Calu3 (cell line): Measurements from ENCODE around the gene ZNF804B. TPM values are rescaled to one million over a fixed set of nuclear protein-coding genes. Genes with fewer than 3 reads are reported as not detected.

ENCODE experiments used
- BruUV-seq: library from RNA; stranded (reverse); fragments of 400-500 nt; replicated peaks from 2 replicates; lab custom pipeline; 2021; lab: Mats Ljungman, UMichigan
- CTCF ChIA-PET: fragments of 300-600 bp; sonication (Branson Sonifier 250); formaldehyde crosslinking; loops from one replicate; lab custom pipeline; 2022; ENCODE audit warnings: antibody characterized with exemption; lab: Charles Lee
- DNase-seq: peaks from one replicate; pipeline ENCODE4 v3.0.0; 2022
- H3K27ac Mint-ChIP-seq: one replicate; pipeline ENCODE4 v1.8.0; 2022; ENCODE audit warnings: mixed read lengths; ENCODE audit not compliant: unreplicated experiment
- H3K27me3 Mint-ChIP-seq: one replicate; pipeline ENCODE4 v1.8.0; 2022; ENCODE audit warnings: mixed read lengths; ENCODE audit not compliant: unreplicated experiment
- H3K36me3 Mint-ChIP-seq: one replicate; pipeline ENCODE4 v1.8.0; 2022; ENCODE audit warnings: mild to moderate bottlenecking, moderate library complexity, mixed read lengths; ENCODE audit not compliant: insufficient read depth, unreplicated experiment
- H3K4me1 Mint-ChIP-seq: one replicate; pipeline ENCODE4 v1.8.0; 2022; ENCODE audit warnings: mild to moderate bottlenecking, low read depth, mixed read lengths; ENCODE audit not compliant: unreplicated experiment
- H3K4me3 Mint-ChIP-seq: one replicate; pipeline ENCODE4 v1.8.0; 2022; ENCODE audit warnings: mild to moderate bottlenecking, low read depth, moderate library complexity, mixed read lengths; ENCODE audit not compliant: unreplicated experiment
- H3K9me3 Mint-ChIP-seq: one replicate; pipeline ENCODE4 v1.8.0; 2022; ENCODE audit warnings: low read depth, mixed read lengths; ENCODE audit not compliant: unreplicated experiment
- intact Hi-C: fragments of 100-400 bp; cut with micrococcal nuclease; formaldehyde crosslinking; loops from one replicate; pipeline ENCODE4 v1.10.0; 2022; ENCODE audit not compliant: unreplicated experiment
- total RNA-seq: library from RNA; stranded (reverse); gene quantifications from 2 replicates; pipeline ENCODE4 v1.2.3, GENCODE V29; 2022
- TF ChIP-seq, protein P1 (sequence below): fragments of 200-600 bp; IDR thresholded peaks from one replicate; pipeline ENCODE4 v1.8.0; 2022; ENCODE audit warnings: antibody characterized with exemption; ENCODE audit not compliant: unreplicated experiment

The ZNF804B gene
- total RNA-seq, 1 experiment from 2014 or later, result not detected

DNA sequence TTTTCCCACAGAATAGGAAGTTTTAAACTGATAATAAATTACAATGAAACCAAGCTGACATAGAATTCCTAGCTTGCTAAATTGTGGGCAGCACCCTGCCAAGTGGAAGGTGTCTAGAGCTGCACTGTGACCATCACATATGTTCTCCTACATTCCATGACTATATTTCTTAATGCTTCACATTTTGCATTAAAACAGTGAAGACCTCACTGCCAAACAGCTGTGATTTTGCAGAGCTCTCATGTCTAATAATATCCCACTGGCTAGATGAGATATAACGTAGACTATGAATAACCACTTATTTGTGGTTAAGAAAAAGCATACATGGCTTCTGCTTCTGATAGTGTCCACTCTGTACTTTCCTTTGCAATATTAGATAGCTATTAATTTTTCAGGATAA lies 264.4 kb downstream of the ZNF804B start:
- Mint-ChIP-seq H3K27me3 (no peaks in the 10 kb centered on the region), H3K9me3 (peaks cover 4% of the 10 kb centered on the region), H3K36me3 (no peaks in the 10 kb centered on the region), H3K4me3 (no peak overlapping the region), H3K27ac (no peak overlapping the region), H3K4me1 (peaks cover 29% of the 10 kb centered on the region)
- DNase-seq, result no peak
- TF ChIP-seq, protein P1, sequence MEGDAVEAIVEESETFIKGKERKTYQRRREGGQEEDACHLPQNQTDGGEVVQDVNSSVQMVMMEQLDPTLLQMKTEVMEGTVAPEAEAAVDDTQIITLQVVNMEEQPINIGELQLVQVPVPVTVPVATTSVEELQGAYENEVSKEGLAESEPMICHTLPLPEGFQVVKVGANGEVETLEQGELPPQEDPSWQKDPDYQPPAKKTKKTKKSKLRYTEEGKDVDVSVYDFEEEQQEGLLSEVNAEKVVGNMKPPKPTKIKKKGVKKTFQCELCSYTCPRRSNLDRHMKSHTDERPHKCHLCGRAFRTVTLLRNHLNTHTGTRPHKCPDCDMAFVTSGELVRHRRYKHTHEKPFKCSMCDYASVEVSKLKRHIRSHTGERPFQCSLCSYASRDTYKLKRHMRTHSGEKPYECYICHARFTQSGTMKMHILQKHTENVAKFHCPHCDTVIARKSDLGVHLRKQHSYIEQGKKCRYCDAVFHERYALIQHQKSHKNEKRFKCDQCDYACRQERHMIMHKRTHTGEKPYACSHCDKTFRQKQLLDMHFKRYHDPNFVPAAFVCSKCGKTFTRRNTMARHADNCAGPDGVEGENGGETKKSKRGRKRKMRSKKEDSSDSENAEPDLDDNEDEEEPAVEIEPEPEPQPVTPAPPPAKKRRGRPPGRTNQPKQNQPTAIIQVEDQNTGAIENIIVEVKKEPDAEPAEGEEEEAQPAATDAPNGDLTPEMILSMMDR, result no peak
- BruUV-seq, result no TSS peak
- CTCF ChIA-PET, result interaction anchor here (0.5 kb wide), 1 partner anchor 376 kb away, joined by 3 read pairs; no protein-coding TSS in a partner anchor
- intact Hi-C loops, result no loop called here

DNA sequence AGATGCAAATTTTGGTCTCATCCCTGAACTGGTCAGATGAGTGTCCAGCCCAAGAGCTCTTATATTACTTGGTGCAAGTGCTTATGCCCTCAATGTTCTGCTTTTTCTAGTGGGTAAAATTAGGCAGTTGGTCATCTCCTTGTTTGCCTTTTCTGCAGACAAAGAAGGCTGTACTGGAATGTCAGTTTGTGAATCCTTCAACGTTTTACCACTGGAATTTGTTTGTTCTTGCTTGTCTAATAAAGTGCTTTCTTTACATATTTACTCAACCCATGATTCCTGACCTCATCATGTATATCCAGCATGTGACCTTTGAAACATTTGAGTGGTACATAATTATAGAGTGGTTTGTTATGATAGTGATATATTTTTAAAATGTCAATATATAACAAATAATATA lies 268.3 kb downstream of the ZNF804B start:
- intact Hi-C loops, result no loop called here
- Mint-ChIP-seq H3K36me3 (no peaks in the 10 kb centered on the region), H3K27me3 (no peaks in the 10 kb centered on the region), H3K4me1 (peaks cover 41% of the 10 kb centered on the region), H3K27ac (no peak overlapping the region), H3K4me3 (no peak overlapping the region), H3K9me3 (peaks cover 2% of the 10 kb centered on the region)
- DNase-seq, result no peak
- CTCF ChIA-PET, result no interaction called here
- BruUV-seq, result no TSS peak
- TF ChIP-seq, protein P1, result no peak

DNA sequence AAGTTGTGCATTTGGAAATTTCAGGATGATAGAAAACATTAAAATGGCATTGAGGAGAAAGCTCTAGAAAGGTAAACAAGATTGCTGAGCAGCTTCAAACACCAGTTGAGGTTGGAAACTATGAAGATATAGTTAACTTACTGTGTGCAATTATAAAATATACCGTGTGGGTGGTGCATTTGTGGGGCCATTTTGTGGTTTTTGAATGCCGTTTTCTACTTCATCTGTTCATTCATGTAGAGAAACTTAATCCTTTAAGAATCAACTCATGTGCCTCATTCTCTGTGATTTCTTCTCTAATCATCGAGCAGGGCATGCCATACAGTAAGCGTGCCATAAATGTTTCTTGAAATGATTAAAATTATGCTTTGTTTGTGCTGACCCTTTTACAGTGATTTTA lies 268.8 kb downstream of the ZNF804B start:
- DNase-seq, result no peak
- no peaks in the 10 kb centered on the region for H3K36me3 Mint-ChIP-seq
- peaks cover 2% of the 10 kb centered on the region for H3K9me3 Mint-ChIP-seq
- no peak overlapping the region for H3K4me3 Mint-ChIP-seq
- CTCF ChIA-PET, result no interaction called here
- TF ChIP-seq, protein P1, result no peak
- no TSS peak for BruUV-seq
- intact Hi-C loops, result no loop called here
- no peaks in the 10 kb centered on the region for H3K27me3 Mint-ChIP-seq
- H3K4me1 Mint-ChIP-seq, result peaks cover 41% of the 10 kb centered on the region
- no peak overlapping the region for H3K27ac Mint-ChIP-seq

DNA sequence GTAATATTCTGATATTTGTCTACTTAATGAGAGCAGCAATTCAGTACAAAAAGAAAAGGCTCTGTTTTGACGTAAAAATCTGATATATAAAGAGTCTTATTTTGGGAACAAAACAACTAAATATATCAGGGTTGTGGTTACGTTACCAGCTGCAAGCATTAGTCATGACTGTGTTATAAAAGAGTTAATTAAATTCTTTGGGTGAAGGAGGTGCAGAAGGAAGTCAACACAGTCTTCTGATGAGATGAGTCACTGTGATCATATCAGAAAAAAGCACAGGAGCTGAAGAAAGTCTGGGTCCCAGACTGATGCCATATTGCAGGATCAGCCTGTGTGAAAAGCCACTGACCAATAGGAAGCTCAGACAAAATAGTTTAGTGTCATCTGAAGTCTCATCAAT lies 270.4 kb downstream of the ZNF804B start:
- no peak for DNase-seq
- H3K4me3 Mint-ChIP-seq, result no peak overlapping the region
- intact Hi-C loops, result no loop called here
- peaks cover 41% of the 10 kb centered on the region for H3K4me1 Mint-ChIP-seq
- peaks cover 2% of the 10 kb centered on the region for H3K9me3 Mint-ChIP-seq
- no peak overlapping the region for H3K27ac Mint-ChIP-seq
- no TSS peak for BruUV-seq
- CTCF ChIA-PET, result no interaction called here
- TF ChIP-seq, protein P1, result no peak
- no peaks in the 10 kb centered on the region for H3K36me3 Mint-ChIP-seq
- H3K27me3 Mint-ChIP-seq, result no peaks in the 10 kb centered on the region
